B cell (primary cell): Measurements from ENCODE around the gene BCL11A.

Experiments used
- EZH2 ChIP-seq: IDR thresholded peaks from 2 replicates; pipeline ENCODE4 v1.6.1; 2012; ENCODE audit warnings: borderline replicate concordance, low read depth, mild to moderate bottlenecking, moderate library complexity, low read length; ENCODE audit not compliant: insufficient read depth, poor library complexity, severe bottlenecking
- TF ChIP-seq, protein P1 (sequence below): fragments of 200-600 bp; IDR thresholded peaks from one replicate; pipeline ENCODE4 v1.8.0; 2022; ENCODE audit warnings: antibody characterized with exemption, mild to moderate bottlenecking

GRCh38 chr2:60549928-60550177 lies 3.6 kb downstream of the BCL11A start:
- no peak for TF ChIP-seq EZH2
- TF ChIP-seq, protein P1, sequence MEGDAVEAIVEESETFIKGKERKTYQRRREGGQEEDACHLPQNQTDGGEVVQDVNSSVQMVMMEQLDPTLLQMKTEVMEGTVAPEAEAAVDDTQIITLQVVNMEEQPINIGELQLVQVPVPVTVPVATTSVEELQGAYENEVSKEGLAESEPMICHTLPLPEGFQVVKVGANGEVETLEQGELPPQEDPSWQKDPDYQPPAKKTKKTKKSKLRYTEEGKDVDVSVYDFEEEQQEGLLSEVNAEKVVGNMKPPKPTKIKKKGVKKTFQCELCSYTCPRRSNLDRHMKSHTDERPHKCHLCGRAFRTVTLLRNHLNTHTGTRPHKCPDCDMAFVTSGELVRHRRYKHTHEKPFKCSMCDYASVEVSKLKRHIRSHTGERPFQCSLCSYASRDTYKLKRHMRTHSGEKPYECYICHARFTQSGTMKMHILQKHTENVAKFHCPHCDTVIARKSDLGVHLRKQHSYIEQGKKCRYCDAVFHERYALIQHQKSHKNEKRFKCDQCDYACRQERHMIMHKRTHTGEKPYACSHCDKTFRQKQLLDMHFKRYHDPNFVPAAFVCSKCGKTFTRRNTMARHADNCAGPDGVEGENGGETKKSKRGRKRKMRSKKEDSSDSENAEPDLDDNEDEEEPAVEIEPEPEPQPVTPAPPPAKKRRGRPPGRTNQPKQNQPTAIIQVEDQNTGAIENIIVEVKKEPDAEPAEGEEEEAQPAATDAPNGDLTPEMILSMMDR: no peak
